ENCODE data around the gene BDH1.
"Not testable (repeated sequence)": the region's sequence is repeated elsewhere in the genome, so short reads cannot be mapped to it uniquely, and the experiment has no call there.

BDH1 gene

DNA sequence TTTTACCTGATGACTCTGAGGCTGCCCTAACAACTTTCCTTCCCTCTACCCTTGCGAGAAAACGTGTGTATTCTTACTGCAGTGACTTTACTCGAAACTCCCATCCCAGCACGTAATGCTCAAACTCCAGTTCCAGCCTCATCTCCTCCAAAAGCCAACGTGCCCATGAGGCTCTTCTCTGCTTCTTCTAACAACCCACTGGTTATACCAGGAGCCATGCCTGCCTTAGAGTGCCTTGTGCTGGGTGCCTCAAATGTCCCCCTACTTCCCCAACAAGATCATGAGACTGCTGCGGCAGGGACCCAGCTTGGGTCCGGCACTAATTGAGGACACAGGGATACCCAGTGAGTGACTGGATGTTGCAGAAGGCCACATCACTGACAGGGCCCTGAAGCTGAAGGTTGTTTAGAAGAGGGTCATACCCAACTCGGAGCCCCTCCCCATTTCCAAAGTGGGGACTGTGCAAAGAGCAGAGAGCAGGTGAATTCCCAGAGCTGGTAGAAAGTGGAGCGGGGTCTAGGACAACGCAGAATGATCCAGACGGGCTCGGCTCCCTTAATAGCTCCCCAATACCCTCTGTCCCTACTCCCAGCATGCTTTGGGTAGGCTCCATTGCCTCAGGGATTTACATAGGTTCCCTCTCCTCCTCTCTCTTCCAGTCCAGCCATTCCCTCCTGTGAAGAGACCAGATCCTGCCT is 71.4 kb downstream of the BDH1 start:
- DNase-seq = no peak

DNA sequence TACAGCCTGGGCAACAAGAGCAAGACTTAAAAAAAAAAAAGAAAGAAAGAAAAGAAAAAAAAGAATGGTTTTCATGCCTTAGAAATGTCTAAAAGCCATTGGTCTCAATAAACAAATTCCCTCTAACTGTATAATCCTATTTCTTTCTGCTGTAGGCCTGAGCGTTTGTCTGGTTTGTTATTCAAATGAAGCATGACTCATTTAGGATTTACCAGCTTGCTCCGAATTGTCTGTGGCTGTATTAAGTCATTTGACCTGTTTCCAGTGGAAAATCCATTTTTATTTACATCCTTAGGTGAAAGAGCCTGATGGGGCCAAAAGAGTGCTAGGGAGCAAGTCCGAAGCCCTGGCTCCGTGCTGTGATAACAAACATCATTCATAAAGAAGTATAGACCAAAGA is 73.8 kb downstream of the BDH1 start:
- no peak for DNase-seq

DNA sequence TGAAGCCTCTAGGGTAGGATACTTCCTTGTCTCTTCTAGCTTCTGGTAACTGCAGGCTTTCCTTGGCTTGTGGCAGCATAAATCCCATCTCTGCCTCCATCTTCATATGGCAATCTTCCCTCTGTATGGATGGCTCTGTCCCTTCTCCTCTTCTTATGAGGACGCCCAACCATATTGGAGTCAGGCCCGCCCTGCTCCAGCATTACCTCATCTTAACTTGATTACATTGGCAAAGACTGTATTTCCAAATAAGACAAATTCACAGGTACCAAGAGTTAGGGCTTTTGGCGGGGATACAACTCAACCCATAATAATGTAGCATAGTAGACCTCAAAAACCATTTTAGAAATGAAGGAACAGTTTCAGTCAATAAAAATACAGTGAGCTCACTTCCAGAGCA is 75.4 kb downstream of the BDH1 start:
- DNase-seq = no peak

- no peak for DNase-seq
Observed at GRCh38 chr3:197478746-197479668, 76.8 kb downstream of the BDH1 start.

- DNase-seq = not testable (repeated sequence)
Observed at GRCh38 chr3:197477816-197478215, 78.0 kb downstream of the BDH1 start.

GRCh38 chr3:197475997-197476525 is 79.7 kb downstream of the BDH1 start:
- DNase-seq = no peak

DNA sequence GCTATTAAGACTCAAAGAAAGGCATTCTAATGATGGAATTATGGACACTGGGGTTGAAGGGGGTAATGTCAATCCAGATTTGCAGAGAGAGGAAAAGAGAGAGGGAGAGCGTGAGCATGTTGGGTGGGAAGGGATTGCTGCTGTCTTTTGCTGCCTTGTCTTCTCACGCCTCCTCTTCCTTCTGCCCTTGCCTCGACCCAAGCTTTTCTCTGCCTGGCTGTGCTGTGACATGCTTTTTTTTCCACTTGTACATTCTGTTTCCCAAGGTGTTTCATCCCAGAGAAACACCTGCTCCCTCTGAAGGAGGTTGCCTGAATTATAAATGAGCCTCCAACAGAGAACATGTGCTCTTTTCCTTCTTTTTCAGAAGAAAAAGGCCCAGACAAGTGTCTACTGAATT is 80.3 kb downstream of the BDH1 start:
- DNase-seq = no peak

DNA sequence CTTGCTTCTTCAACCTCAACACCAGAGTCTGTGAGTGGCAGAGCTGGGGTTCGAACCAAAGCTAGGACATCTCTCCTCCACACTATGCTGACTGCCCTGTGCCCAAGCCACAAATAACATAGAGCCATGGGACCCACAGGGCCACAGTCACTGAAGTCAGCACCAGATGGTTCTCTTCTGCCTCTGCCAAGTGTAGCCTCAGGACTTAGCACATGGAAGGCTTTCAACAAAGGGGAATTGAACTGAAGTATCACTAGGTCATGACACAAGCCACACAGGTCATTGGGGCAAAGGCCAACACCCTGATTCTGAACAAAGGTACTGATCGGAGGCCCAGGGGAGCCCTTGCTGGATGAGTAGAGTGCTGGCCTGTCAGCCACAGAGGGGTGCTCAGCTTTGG is 83.6 kb downstream of the BDH1 start:
- no peak for DNase-seq

GRCh38 chr3:197471221-197472010 is 84.4 kb downstream of the BDH1 start:
- DNase-seq = no peak

DNA sequence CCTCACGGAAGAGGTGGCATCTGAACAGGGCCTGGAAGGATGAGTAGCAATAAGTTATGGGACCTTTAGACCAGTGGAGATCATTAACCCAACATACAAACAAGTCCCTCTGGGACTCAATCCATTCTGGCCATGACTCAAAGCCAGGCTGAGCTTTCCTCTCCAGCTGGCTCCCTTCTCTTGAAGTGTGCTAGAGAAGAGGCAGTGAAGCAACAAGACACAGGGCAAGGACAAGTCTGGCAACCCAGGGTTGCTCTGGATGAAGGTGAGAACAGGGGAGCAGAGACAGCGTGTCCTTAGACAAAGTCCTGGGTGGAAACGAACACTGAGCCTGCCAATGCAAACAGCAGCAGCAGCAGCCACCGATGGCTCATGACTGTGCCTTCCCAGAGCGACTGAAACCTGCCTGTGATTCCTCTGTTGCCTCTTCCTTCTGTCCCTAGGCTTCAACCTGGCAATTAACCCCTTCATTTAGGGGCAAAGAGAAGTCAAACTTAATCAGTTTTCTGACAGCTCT is 86.8 kb downstream of the BDH1 start:
- no peak for DNase-seq

GRCh38 chr3:197468167-197468566 is 87.6 kb downstream of the BDH1 start:
- DNase-seq = no peak

DNA sequence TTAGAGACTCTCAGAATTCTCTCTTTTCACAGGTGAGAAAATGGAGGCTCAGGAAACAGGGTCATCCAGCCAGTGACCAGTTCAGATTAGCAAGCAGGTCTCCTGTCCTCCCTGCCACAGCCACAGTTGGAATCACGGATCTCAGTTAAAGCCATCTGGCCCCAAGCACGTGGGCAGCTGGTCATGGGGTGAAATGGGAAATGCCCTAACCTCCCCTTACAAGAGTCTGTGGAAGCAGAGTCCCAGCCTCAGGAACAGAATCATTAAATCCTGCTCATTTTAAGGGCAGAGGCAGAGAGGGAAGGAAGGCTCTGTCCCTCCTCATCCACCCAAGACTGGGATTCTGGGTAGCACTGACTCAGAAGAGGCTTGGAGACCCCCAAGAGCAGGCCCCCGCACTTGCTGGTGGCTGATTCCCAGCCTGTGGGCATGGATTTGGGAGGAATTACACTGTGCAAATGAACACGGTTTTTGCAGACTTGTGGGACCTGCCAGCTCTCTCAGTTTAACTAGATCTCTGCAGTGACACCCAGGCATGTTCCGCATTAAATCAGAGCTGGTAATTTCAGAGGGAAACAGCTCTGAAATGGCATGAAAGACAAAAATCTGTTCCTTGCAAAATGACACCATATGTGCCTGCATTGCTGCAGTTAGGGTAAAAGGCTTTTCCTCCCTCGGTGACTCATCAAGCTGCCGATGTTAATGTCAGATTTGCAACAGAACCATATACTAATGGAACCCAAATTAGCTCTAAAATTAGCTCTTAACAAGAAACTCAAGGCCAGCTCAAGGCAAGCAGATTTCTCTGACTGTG is 89.0 kb downstream of the BDH1 start:
- DNase-seq = no peak

DNA sequence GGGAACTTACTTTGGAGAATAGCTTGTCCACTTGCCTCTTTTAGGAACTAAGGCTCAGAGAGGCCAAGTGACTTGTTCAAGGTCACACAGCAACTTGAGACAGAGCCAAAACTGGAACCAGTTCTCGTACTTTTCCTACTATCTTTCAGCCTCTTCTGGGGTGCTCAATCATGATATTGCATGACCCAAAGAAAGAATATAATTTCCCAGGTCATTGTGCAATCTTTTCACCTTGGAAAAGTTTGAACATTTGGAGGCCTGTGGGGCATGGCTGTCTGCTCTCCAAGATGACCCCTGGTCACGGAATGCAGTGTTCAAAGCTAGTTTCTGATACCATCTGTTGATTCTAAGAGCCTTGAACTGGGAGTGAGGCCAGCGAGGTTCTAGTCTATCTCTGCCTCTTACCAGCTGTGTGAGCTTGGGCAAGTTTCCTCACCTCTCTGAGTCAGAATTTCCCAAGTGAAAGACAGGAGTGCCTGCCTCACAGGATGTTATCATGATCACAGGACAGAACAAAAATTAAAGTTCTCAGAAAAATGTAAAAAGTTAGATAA is 89.7 kb downstream of the BDH1 start:
- no peak for DNase-seq

DNA sequence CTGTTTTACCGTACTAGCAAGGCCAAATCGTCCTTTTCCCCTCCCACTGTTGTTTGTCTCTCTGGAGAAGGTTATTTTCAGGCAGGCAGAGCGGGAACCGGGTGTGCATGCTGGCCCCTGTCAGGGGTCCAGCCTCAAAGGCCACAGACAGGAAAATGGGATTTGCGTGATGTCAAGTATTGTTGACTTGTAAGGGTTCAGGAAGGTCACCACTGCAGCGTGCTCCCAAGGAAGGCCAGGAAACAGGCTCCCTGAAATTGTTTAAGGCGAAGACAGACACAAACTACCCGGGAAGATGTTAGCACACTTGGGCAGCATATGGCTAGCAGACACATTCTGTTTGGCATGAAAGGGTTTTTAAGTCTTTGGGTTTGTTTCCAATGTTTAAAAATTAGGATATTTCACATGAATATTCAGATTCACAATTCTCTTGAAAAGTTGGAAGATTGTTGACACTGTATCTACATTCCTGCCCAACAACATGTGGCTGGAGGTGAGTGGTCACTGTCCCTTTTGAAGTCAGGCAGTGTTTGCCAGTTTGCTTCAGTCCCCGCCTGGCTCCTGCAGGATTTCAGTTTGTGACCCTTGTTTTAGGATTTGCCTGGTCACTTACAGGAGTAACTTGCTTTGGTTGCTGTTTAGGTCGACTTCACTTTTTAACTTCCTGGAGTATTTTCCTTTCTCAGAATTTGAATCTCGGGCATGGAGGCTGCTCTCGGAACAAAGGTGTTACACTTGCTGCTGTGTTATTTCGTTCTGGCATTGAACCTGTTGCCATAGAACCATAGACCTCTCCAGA is 90.4 kb downstream of the BDH1 start:
- no peak for DNase-seq

DNA sequence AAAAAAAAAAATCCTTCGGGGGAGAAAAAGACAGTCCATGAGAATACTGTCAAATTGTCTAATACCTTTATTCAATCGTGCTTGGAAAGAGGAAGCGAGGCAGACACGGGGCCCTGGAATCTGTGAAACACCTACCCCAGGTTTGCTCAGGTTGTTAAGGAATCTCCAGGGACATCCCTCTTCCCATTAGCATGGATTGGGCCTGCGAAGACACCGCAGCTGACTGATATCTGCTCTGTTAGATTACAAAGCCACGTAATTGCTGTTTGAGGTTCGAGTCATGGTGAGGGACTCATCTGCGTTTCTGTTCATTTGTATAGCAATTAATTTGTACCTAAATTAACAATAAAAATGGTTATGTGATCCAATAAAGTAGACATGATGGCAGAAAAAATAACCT is 91.0 kb downstream of the BDH1 start:
- no peak for DNase-seq

DNA sequence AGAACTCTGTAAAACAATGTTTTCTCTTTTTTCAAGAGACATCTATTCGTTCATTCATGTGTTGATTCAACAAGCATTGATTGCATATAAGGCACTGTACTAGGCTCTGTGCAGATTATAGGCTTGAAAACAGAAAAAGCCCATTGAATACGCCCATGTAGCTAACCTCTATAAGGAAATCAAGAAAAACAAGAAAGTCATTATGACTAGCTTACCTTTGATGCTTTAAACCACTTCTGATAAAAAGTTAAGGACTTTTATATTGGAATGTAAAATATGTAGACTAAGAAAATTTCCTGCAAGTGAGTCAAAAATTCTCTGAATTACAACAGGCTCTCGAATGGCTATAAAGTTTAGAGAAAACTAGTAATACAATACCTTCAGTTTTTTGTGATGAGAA is 92.5 kb downstream of the BDH1 start:
- no peak for DNase-seq

DNA sequence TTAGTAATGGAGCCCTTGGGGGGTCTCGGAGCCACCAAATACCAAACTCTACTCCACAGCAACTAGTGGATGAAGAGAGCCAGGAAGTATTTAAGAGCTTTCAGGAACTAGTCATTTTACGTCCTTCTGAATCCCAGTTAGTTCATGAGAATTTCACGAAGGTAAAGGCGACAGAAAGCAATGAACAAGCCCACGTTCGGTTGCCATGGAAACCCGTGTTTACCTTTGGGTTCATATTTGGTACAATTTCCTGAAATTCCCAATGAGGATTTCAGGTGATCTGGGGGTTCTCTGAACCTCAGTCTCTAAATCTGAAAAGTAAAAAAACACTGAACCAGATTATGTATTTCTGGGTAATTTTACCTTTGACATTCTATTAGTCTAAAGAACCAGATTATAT is 93.0 kb downstream of the BDH1 start:
- no peak for DNase-seq

- DNase-seq = no peak
Observed at GRCh38 chr3:197460639-197461038, 95.1 kb downstream of the BDH1 start.

GRCh38 chr3:197460002-197460401 is 95.8 kb downstream of the BDH1 start:
- DNase-seq = no peak
